ENCODE results near the gene SPRR2E.

DNA sequence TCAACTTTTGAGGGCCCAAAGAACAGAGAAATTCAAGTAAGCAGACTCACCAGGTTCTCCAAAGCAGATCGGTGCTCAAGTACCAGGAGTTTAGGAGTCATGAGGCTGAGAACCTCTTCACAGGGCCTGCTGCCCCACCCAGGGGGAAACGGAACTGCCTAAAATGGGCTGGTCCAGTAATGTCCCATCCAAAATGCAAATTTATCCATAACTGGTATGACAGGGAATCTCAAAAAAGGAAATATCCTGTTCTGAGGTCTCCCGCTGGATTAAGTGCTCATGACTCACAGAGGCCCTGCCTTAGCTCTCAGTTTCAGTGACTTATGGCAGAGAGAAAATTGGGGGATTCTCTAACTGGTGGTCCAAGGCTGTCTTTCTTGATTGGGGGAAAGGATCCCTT lies 47.1 kb upstream of the SPRR2E start:
- TF ChIP-seq ZNF274 (IDR thresholded peaks at IDR 0.05; ENCODE audit: low read length) = no peak
- no peak for TF ChIP-seq ZNF274 (tag by site-specific recombination; IDR thresholded peaks at IDR 0.05; ENCODE audit: borderline replicate concordance)
- TF ChIP-seq CTCF (tag by site-specific recombination; IDR thresholded peaks at IDR 0.05) = no peak
- TF ChIP-seq ZBTB49 (tag by site-specific recombination; IDR thresholded peaks at IDR 0.05; ENCODE audit: low read depth) = no peak
- no peak for TF ChIP-seq ZBTB1 (tag by site-specific recombination; IDR thresholded peaks at IDR 0.05)
- TF ChIP-seq HOXD13 (CRISPR knock-in tag; IDR thresholded peaks at IDR 0.05; ENCODE audit: borderline replicate concordance) = no peak
- TF ChIP-seq RBAK (tag by site-specific recombination; IDR thresholded peaks at IDR 0.05) = no peak
- no peak for TF ChIP-seq ZBTB44 (tag by site-specific recombination; IDR thresholded peaks at IDR 0.05)
- no peak for TF ChIP-seq ZNF335 (tag by site-specific recombination; conservative IDR thresholded peaks at IDR 0.05)
- no peak for TF ChIP-seq SP7 (tag by site-specific recombination; IDR thresholded peaks at IDR 0.05)
- no peak for TF ChIP-seq FEZF1 (tag by site-specific recombination; IDR thresholded peaks at IDR 0.05)
- no peak for TF ChIP-seq ZBTB21 (tag by site-specific recombination; IDR thresholded peaks at IDR 0.05)
- no peak for TF ChIP-seq ZNF747 (tag by site-specific recombination; IDR thresholded peaks at IDR 0.05)
- TF ChIP-seq KLF1 (tag by site-specific recombination; IDR thresholded peaks at IDR 0.05) = no peak
